CD4-positive, alpha-beta T cell treated with Interleukin-21 for 1 hour (primary cell): Measurements from ENCODE around the gene KIAA1217.
"Not testable (repeated sequence)": the region's sequence is repeated elsewhere in the genome, so short reads cannot be mapped to it uniquely, and the experiment has no call there.

Experiments used
- DNase-seq: peaks from one replicate; pipeline ENCODE4 v3.0.0-alpha.2; 2020

Gene KIAA1217

DNA sequence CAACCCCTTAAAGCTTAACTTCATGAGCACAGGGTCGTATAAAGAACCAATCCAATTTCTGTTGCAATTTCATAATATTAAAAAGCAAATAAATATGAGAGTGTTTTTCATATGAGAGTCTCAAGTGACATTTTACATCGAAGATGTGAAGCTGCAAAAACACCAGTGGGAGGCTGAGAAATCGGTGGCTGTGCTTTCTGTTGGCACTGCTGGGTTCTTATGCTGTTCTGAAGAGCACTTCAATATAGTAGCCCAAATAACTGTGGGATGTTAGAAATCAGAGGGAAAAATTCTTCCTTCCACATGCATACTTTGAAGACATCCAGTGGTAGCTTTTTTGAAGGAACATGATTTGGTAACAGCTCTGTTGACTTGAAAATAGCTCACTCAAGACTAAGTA is 269.0 kb downstream of the KIAA1217 start:
- DNase-seq: no peak

DNA sequence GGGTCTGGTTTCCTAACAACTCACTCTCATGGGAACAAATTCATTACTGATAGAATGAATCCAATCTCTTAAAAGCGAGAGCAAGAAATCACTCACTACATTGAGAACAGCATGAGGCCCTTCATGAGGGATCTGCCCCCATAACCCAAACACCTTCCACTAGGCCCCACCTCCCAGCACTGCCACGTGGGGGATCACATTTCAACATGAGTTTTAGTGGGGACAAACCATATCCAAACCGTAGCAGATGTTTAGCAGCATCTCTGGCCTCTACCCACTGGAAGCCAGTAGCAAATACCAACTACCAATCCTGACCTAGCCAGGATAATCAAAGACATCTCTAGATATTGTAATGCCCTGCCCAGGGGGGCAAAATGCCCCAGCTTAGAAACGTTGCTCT is 270.9 kb downstream of the KIAA1217 start:
- no peak for DNase-seq

DNA sequence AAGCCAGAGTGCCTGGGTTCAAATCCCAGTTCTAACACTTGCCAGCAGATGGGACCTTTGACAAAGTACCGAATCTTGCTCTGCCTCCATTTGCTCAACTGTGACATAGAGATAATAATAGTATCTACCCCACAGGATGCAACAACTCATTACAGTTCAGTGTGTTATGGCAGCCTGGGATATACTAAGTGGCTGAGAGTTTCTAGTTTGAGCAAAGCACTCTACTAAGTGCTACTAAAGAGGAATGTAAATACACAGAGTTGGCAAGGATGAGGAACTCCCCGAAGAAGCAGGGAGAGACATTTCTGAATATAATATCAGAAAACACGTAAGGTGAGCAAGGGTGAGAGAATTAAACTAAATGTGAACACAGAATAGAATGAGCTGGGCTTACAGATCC is 271.5 kb downstream of the KIAA1217 start:
- DNase-seq: no peak

DNA sequence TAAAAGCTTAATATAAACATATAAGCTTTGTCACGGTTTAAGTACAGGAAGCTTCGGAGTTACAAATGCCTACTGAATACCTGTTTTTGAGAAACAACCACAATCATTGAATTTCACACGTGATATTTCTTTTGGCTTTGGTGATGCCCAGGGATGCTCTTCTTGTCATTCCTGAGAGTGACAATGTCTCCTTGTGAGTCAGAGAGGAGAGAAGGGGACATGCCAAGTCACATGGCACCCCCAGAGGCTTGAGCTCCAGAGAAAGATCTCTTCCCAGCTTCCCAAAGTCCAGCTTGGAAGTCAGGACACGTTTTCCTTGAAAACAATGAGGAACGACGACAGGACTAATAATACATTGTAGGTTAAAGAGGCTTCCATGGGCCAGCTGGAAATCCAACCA is 272.3 kb downstream of the KIAA1217 start:
- DNase-seq: no peak

DNA sequence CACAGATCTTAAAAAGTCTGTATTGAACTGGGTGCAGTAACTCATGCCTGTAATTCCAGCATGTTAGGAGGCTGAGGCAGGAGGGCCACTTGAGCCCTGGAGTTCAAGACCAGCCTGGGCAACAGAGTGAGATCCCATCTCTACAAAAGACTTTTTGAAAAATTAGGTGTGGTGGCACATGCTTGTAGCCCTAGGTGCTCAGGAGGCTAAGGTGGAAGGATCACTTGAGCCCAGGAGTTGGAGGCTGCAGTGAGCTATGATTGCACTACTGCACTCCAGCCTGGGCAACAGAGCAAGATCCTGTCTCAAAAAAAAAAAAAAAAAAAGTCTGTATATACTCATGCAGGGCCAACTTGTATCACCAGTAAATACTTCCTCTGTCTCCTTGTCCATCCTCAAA is 273.8 kb downstream of the KIAA1217 start:
- DNase-seq: not testable (repeated sequence)

DNA sequence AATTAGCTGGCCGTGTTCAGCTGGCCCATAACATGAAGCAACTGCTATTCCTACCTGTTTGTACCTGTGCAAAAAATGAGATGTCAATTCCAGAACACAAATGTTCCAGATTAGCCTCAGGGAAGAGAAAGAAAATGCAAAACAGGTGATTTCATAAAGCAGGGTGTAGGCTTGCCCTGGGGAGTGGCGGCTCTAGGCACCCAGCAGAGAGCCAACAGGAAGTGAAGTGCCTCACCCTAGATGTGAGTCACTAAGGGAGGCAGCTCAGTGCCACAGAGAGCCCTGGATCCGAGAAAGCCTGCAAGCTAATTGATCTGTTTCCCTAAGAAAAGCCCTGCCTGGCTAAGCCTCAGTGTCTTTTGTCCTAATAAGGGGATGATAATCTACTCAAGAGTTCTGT is 274.8 kb downstream of the KIAA1217 start:
- peak; percentile 2 for DNase-seq

DNA sequence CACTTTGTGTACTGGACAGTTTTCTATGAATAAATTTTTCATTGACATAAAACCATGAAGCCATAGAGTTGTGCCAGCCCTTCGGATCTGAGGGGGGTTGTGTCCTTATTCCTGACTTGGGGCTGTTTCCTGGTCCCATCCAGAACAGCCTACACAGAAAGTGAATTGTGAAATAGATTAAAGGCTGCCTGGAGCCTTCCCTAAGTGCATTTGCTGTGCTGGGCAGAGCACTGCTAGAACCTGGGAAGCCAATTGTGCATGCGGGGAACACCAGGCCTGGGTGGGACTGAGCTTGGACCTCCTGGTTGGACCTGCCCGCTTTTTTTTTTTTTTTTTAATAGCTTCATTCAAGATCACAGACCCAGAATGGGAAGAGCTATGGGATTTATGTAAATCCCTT is 275.8 kb downstream of the KIAA1217 start:
- DNase-seq: no peak

DNA sequence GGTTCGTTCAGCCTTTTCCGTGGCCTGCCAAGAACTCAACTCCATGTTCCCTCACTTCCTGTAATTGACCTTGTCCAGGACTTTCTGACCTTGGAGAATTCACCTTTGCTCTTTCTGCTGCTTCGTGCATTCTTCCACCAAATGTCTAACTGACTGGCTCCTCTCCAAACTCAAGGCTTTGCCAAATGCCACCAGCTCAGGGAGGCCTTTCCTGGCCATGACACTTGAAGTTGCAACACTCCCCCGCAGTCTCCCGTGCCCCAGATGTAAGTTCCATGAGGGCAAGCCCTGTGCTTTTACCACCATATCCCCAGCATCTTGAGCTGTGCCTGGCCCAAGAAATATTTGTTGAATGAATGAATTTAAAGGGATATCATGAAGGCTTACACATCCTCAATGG is 276.4 kb downstream of the KIAA1217 start:
- DNase-seq: no peak

DNA sequence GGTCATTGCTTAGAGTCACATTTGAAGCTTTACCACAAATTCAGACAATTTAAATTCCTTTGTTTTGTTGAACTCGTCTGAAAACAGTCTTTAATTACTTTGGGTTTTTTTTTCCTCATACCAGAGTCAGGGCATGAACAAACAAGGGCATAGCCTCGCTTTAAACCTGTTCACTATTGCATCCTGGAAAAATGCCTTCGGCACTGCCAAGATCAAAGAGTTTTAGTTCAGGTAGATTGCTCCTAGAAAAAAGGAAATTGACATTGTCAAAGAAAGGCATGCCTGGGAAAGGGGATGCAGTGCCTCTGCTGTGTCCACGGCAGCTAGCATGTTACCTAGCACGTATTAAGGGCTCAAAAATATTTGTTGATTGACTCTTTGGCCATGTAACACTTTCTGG is 279.7 kb downstream of the KIAA1217 start:
- no peak for DNase-seq

DNA sequence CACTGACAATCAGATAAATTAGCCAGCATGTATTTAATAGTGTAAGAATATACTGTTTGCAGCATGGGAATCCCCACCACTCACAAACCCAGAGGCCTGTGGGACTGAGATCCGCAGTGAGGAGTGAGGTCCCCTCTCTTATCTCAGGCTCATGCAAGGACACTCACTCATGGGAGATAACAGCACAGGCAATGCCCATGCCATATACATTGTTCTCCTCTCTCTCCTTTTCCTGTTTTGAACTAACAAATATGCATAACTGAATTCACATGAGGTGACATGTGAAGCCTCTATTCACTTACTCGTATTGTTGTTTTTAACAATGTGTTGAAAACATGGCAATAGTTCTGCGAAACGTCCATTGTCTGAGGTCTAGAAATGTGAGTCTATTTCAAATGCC is 284.2 kb downstream of the KIAA1217 start:
- no peak for DNase-seq

DNA sequence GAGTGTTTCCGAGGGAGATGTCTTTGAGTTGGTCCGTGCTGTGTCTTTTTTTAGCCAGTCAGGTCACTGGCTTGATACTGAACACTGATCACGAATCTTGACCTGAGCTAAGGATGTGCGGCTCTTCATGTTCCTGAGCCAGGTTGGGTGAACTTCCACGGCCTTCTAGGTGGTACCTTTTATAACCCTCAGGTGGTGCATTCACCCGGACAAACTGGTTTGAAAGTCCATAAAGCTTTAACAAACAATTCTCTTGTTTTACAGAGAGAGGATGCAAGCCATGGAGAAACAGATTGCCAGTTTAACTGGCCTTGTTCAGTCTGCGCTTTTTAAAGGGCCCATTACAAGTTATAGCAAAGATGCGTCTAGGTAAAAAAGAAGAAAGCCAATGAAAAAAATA is 285.3 kb downstream of the KIAA1217 start:
- no peak for DNase-seq

DNA sequence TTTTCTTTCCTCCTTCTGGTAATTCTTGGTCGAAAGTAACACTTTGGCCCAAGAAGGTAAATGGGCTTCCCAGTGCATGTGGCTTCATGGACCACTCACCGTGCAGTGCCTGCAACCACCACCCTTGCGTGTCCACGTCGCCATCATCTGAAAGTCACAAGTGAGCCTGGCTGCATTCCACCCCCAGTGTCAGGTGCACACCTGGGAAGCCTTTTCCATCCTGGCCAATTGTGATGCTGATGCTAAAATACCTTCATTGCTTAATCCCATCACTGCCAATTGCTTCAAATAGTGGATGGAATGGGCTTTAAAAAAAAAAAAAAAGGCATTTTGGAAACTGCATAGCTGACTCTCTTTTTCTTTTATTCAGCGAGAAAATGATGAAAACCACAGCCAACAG is 285.8 kb downstream of the KIAA1217 start:
- DNase-seq: no peak

DNA sequence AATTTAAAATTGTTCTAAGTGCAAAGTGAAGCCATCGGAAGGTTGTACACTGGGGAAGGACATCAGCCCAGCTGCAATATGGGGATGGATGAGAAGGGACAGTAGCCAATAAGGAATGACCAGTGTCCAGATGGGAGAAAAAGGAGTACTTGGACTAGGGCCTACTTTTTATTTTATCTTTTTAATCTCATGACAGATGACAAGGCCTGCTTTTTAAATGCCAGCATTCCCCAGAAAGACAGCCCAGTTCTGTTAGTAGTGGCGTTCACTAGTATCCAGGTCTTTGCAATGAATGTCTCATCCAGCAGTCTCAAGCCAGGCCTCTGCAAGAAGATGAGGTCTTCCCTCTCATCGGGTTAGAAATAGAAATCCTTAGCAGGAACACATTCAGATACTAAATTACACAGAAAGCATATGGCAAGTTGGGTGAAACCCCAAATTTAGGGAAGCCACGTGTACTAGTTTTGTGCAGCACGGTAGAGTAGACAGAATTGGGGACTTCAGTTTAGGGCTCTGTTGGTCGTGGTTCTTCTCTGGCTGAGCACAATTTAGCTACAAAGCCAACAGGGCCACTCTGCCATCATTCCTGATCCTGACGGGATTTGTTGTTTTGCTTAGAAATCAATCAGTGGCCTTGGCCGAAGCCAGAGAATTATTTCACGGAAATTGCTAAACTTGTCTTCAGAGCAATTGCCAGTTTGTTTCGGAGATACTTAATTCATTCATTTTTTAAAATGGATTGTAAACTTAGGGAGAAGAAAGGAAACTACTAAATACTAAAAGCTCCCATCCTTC is 286.9 kb downstream of the KIAA1217 start:
- no peak for DNase-seq

DNA sequence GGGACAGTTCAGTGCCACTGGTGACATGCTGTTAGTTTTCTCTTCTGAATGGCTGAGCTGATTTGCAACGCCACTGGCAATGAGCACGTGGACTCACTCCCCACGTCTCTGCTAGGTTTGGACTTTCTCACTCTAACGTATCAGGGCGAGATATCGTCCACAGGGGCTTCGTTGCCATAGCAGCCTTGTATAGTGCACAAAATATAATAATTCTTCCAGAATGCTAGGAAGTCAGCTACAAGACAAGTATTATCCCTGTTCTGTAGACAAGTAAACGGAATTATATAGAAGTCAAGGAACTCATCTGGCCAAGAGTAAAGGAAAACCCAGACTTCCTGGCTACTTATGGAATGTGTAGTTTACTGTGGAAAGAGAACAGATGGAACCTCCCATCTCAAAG is 288.0 kb downstream of the KIAA1217 start:
- no peak for DNase-seq

DNA sequence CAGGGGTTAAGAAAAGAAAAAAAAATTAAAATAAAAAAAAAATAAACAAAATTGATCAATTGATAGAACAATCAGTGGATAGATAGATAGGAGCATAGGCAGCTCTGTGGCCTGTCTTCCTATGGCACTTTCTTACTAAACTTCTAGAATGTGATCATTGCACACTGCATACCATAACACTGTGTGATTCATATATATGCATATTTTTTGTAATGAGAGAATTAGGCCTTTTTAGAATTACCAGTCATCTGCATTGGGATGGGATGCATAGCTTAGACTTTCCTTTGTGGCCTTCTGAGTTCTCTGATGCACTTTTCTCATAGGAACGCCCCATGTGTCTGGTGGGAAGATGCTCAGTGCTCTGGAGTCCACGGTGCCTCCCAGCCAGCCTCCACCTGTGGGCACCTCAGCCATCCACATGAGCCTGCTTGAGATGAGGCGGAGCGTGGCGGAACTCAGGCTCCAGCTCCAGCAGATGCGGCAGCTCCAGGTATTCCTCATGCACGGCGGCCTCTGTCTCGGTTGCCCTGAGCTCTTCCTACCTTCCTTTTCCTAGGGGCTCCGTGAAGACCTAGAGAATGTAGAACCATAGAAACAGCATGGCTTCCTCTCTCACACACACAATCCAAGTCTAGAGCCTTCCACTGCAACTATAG is 292.2 kb downstream of the KIAA1217 start:
- DNase-seq: no peak

DNA sequence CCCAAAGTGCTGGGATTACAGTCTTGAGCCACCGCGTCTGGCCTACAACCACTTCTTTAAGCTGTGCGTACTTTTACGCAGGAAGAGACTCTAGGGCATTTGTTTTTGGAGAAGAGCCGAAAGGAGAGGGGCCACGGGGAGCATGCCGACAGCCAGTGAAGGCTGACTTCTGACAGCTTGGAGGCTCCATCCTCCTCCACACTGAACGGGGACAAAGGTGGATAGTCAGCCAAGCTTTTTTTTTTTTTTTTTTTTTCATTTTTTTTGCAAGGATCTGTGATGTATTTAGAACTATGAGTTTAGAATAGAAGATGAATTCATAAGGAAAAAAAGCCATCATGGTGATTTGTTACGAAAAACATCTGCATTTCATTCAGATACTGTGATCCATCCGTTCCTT is 293.1 kb downstream of the KIAA1217 start:
- DNase-seq: no peak

DNA sequence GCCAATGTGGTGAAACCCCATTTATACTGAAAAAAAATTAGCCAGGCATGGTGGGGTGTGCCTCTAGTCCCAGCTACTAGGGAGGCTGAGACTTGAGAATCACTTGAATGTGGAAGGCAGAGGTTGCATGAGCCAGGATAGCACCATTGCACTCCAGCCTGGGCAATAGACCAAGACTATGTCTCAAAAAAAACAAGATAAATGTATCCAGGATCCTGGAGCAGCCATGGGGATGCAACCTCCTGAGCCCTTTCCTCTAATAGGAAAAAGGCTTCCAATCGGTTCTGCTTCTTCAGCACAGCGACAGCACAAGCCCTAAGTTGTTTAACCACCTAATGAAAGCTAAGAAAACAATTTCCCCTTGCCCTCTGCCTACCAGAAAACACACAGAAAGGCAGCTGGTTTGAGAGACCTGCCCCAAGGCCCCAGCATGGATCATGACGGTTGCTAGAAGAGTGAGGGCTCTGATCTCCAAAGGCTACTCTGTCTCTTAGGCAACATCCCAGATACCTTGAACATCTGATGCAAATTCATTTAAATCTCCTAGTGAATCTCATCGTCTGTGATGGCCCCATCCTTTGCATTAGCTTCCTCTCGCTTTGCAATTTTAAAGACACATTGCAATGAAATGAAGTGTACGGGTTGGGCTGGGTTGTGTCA is 294.0 kb downstream of the KIAA1217 start:
- no peak for DNase-seq

DNA sequence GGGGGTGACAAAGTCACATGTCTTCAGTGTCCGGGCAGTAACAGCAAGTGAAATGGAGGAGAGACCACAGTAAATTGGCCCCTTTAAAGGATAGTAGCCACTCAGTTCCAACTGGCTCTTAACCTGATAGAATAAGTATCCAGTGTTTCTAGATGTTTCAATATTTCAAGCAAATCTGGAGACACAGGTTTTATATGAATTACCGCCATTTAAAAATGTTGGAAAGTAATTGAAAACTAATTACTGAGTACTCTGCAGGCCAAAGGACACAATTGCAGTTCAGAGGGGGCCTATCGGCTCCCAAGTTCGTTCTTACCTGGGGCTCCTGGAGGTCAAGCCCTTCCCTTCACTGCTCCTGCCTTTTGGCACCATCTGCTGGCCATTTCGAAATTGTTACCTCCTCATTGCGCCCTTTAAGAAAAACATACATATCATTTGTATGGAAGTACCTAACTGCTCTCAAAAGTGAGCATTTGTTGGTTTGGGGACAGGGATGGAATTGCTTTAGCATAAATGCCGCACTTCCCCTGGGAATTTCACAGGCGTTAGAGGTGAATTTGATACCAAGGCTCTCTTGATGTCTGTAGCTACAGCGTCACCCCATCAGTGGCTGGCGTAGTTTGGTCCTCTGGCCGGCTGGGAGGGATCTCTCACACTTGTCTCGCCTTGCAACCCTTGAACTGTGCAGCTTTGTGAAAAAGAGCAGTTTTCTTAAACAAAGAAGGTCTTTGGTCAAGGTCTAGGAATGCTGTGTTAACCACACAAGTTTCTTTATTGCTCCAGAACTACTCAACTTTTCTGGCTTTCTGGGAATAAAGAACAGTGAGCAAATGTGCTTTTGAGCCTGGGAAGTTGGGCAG is 294.8 kb downstream of the KIAA1217 start:
- DNase-seq: peak; percentile 21

DNA sequence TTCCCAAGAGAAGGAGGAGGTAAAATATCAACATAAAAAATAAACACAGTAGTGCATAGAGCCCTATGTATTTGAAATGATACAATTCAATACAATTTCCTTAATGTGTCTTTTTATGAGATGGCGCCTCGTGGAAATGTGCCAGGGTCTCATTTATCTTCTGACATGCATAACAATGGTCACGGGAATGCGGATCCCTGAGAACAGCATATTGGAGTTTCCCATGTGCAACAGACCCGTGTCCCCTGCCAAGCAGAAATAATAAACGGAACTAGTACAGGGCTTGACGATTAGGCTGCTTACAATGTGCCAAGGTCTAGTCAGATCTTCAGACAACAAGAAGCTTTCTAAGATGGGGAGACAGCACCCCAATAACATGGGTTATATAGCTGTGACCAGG is 296.8 kb downstream of the KIAA1217 start:
- no peak for DNase-seq

DNA sequence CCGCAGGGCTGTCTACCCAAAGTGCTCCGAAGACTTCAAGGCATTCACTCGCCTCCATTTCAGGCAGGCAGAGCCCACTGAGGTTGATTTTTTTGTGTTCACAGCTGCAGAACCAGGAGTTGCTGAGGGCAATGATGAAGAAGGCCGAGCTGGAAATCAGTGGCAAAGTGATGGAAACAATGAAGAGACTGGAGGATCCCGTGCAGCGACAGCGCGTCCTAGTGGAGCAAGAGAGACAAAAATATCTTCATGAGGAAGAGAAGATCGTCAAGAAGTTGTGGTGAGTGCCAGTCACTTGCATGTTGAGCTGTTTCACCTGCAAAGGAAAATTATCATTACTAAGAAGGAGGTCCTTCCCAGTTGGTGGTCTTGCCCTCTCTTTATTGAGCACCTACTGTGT is 304.2 kb downstream of the KIAA1217 start:
- DNase-seq: no peak

DNA sequence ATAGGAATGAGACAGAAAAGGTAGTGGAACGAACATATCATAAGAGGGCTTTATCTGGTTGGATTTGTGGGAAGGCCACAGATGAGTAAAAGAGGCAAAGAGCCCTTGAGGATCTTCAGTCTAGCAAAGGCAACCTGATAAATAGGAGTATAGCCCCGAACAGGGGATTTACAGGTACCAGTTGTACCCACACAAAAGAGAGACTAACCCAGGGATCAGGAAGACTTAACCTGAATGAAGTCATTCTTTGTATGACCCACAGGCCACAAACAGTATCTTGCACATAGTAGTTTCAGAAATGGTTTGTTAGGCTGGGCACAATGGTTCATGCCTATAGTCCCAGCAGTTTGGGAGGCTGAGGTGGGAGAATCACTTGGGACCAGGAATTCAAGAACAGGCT is 306.5 kb downstream of the KIAA1217 start:
- DNase-seq: no peak

DNA sequence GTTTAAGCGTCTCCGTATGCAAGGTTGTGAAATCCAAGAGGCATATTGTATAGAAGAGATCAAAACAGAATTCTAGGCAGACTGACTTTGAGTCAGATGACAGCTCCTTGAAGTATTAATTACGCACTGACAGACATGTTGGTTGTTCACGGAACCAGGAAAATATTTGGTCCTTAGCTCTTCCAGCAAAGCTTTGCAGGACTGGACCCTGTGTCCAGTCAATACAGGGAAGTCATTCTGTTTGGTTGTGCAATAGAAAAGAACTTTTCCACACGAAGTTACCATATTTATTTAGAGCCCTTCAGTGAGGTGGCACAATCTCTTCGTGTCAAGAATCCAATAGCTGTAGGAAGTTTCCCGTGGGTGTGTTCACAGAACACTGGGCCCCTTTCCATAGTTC is 309.5 kb downstream of the KIAA1217 start:
- no peak for DNase-seq

DNA sequence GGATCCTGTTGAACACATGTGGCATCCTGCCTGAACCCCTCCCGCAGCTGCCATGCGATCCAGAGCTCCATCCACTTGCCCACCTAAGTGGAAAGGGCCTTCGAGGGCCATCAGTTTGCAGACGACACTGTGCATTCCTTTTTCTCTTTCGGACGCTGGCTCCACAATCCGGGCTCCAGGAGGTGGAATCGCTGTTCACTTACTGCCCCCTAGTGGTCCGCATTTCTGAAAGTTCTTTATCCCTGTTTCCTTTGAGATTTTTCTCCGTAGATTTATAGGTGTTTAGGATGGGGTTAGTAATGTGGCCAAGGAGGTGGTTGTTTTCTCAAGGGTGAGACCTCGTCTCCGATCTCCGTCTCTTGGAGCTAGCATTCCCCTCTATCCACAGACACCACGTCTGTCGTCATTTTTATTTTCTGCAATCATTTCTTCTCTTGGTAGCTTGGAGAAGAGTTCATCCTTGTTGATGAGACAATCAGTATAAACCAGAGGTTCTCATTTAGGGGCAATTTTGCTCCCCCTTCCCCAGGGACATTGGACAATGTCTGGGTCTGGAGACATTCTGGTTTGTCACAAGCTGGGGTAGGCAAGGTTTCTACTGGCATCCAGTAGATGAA is 310.2 kb downstream of the KIAA1217 start:
- peak; percentile 28 for DNase-seq
